Measurements from ENCODE around the gene SERPINI1. TPM values are rescaled to one million over a fixed set of nuclear protein-coding genes. Genes with fewer than 3 reads are reported as not detected.
A peak's percentile ranks its signal among the peaks of the same experiment; 100 is the strongest.

The SERPINI1 gene
- total RNA-seq, 3 donors from 2014 or later: 0.84 to 3.6 (median 1.3) TPM

DNA sequence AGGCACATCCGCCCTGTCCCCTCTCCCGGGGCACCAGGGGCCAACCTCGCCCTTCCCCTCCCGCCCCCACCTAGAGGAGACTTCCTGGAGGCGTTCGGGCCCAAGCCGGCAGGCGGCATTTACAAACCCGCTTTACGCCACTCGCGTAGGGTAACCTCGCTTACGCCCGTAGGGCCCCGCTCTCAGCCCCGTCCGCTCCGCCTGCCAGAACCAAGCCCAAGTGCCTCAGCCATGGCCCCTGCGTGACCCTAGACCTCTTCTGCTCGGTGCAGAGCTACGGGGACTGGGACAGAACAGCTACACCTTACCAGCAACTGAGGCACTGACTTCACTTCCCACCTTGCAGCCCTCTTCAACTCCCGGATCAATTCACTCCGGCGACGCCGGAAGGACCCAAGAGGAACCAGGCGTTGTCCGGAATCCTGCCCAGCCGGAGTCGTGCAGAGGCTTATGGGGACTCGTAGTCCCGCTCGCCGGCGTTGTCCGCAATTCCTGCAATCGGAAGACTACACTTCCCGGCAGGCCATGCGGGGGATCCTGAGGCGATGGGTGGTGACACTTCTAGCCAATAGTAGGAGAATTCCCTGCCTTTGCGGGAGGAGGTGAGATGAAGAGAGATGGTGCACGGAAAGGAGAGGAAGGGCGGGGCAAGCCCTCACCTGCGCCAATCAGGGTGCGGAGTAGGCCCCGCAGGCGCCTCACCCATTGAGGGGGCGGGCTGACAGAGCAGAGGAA, 856 bp upstream of the SERPINI1 start, which contains the start of gene PDCD10:
Gene PDCD10 (minus strand): TSS at position 395 of the 735 bp plus-strand sequence. CDS start 14,735 bp downstream, outside the sequence.
- H3K4me3 ChIP-seq: peak within 1 kb of the TSS; percentile 52
- peak; percentile 98 to 99 (median 99) for DNase-seq
- peak; percentile 92 for ATAC-seq
- intact Hi-C loops (cut with DNase I, micrococcal nuclease): no loop called here
- TF ChIP-seq, protein P1, sequence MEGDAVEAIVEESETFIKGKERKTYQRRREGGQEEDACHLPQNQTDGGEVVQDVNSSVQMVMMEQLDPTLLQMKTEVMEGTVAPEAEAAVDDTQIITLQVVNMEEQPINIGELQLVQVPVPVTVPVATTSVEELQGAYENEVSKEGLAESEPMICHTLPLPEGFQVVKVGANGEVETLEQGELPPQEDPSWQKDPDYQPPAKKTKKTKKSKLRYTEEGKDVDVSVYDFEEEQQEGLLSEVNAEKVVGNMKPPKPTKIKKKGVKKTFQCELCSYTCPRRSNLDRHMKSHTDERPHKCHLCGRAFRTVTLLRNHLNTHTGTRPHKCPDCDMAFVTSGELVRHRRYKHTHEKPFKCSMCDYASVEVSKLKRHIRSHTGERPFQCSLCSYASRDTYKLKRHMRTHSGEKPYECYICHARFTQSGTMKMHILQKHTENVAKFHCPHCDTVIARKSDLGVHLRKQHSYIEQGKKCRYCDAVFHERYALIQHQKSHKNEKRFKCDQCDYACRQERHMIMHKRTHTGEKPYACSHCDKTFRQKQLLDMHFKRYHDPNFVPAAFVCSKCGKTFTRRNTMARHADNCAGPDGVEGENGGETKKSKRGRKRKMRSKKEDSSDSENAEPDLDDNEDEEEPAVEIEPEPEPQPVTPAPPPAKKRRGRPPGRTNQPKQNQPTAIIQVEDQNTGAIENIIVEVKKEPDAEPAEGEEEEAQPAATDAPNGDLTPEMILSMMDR (IDR thresholded peaks at IDR 0.05): peak; percentile 18
- no peaks in the 10 kb centered on the region for H3K9me3 ChIP-seq
- peaks cover 15% of the 10 kb centered on the region for H3K4me1 ChIP-seq (ENCODE audit: low read depth)
- H3K36me3 ChIP-seq (ENCODE audit: low read depth): no peaks in the 10 kb centered on the region

DNA sequence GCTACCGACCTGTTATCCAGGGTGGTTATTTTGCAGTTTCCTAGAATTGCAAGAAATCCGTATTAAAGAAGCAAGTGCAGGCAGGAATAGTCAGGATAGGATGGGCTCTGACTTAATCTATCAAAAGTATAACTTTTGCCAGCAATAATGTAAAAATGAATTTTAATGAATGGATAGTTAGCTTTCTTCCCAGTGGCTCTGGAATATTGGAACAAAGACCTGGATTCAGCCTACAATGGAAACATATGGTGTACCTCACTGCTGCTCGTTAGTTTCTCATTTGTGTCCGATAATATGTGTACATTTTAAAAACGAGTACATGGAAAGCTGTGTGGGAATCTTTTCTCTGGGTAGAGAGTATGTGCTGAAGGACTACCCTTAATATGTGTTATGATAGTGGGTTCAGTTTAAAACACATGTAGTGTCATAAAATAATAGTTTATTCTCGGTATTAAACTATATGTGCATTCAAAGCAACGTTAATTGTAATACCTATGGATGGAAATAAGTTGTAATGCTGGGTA, 805 bp downstream of the SERPINI1 start:
- H3K9me3 ChIP-seq: no peaks in the 10 kb centered on the region
- no peak overlapping the region for H3K4me3 ChIP-seq
- peaks cover 15% of the 10 kb centered on the region for H3K4me1 ChIP-seq (ENCODE audit: low read depth)
- DNase-seq (no peak), ATAC-seq (no peak)
- TF ChIP-seq, protein P1 (IDR thresholded peaks at IDR 0.05): no peak
- no peaks in the 10 kb centered on the region for H3K36me3 ChIP-seq (ENCODE audit: low read depth)
- intact Hi-C loops (cut with DNase I, micrococcal nuclease): no loop called here

DNA sequence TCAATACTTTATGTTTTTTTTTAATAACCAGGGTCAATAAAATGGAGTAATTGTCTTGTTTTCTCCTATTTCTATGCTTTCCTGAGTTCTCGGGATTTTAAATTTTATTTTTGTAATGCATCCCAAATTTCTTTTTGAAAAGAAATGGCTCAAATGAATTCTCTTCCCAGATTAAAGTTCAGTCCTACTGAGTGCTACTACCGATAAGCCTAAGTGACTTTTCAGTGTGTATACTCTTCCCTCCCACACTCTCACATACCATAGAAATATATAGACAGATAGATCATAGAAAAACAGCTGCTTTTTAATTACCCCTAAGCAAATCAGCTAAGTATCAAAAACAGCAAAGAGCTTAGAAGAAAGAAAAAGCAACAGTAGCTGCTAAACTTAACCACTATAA, 1.5 kb downstream of the SERPINI1 start:
- Histone ChIP-seq H3K36me3 (ENCODE audit: low read depth) (no peaks in the 10 kb centered on the region), H3K9me3 (no peaks in the 10 kb centered on the region), H3K4me3 (no peak overlapping the region), H3K4me1 (ENCODE audit: low read depth) (peaks cover 15% of the 10 kb centered on the region)
- ATAC-seq: no peak
- intact Hi-C loops (cut with DNase I, micrococcal nuclease): no loop called here
- TF ChIP-seq, protein P1 (IDR thresholded peaks at IDR 0.05): no peak
- DNase-seq: no peak

DNA sequence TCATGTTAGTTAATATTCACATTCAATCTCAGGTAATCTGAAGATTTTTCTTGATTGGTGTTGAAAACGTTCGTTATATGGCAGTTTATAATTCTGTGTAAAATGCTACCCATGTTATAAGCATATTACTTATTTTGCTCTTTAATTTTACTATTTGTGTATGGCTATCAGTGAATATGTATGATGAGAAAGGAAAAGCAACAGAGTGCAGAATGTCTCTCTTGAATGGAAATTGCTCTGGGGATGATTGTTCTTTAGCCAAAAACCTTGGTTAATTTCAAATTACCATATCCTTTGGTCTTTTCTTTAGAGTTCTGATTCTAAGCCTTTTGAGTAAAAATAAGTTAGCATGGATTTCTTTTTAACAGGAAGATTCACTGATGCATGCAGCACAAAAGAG, 2.5 kb downstream of the SERPINI1 start:
- ATAC-seq: no peak
- intact Hi-C loops (cut with DNase I, micrococcal nuclease): no loop called here
- DNase-seq: no peak
- Histone ChIP-seq H3K4me1 (ENCODE audit: low read depth) (peaks cover 15% of the 10 kb centered on the region), H3K36me3 (ENCODE audit: low read depth) (no peaks in the 10 kb centered on the region), H3K9me3 (no peaks in the 10 kb centered on the region), H3K4me3 (no peak overlapping the region)
- TF ChIP-seq, protein P1 (IDR thresholded peaks at IDR 0.05): no peak

DNA sequence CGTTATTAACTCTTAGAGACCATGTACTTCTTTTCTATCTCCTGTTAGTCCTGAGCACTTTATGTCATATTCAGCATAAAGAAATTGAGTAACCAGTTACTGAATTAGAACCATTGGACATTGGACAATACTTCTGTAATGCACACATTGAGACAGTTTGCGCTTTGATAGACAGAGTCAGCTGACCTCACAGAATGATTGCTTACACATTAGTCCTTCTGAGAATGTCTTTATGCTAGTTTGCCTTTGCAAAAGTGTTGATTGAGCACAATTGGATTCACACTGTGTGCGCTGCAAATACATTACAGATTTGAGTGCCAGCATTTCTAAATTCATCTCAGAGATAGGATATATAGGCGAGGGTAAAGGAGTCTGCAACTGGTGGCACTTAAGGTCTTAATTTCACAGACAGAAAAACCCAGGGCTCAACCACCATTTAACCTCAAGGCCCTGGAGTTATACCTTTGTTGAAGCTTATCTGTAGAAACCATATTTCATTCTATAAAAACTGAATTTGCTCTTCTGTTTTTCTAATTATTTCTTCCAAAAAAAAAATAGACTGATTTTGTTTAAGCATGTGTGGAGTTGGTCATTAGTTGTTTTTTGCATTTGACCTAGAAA, 3.8 kb downstream of the SERPINI1 start:
- Histone ChIP-seq H3K36me3 (ENCODE audit: low read depth) (no peaks in the 10 kb centered on the region), H3K4me3 (no peak overlapping the region), H3K4me1 (ENCODE audit: low read depth) (peaks cover 8% of the 10 kb centered on the region), H3K9me3 (no peaks in the 10 kb centered on the region)
- ATAC-seq: no peak
- intact Hi-C loops (cut with DNase I, micrococcal nuclease): no loop called here
- TF ChIP-seq, protein P1 (IDR thresholded peaks at IDR 0.05): no peak
- DNase-seq: no peak

All from mucosa of descending colon (tissue), 3 donors.